ENCODE data around the gene OR4E1.

The OR4E1 gene, protein sequence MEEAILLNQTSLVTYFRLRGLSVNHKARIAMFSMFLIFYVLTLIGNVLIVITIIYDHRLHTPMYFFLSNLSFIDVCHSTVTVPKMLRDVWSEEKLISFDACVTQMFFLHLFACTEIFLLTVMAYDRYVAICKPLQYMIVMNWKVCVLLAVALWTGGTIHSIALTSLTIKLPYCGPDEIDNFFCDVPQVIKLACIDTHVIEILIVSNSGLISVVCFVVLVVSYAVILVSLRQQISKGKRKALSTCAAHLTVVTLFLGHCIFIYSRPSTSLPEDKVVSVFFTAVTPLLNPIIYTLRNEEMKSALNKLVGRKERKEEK

GRCh38 chr14:21673718-21674117 lies at the start of gene OR4E1:
OR4E1 (minus strand) TSS chr14:21673818; CDS start chr14:21670935, 2,883 bp downstream.
- H3K4me3 ChIP-seq (ENCODE audit: low read length in 2 of 2), result no peak within 1 kb of the TSS
- peaks cover 2 to 8% of the 10 kb centered on the region in 2 donors for H3K9me3 ChIP-seq (ENCODE audit: control insufficient read depth in 2 of 2, low read length in 2 of 2)
- no peak within 1 kb of the TSS for H3K9ac ChIP-seq (ENCODE audit: low read length in 2 of 2)
- no peaks in the 10 kb centered on the region for H3K4me1 ChIP-seq (ENCODE audit: control insufficient read depth, insufficient read depth, low read length)
- no peak within 1 kb of the TSS for H3K27ac ChIP-seq (ENCODE audit: low read length)
- peaks cover 0 to 3% of the 10 kb centered on the region in 2 donors for H3K27me3 ChIP-seq (ENCODE audit: control insufficient read depth in 1 of 2, insufficient read depth in 2 of 2, low read length in 2 of 2)
- no peaks in the 10 kb centered on the region for H3K36me3 ChIP-seq (ENCODE audit: control insufficient read depth in 2 of 2, insufficient read depth in 2 of 2, low read length in 2 of 2)

DNA sequence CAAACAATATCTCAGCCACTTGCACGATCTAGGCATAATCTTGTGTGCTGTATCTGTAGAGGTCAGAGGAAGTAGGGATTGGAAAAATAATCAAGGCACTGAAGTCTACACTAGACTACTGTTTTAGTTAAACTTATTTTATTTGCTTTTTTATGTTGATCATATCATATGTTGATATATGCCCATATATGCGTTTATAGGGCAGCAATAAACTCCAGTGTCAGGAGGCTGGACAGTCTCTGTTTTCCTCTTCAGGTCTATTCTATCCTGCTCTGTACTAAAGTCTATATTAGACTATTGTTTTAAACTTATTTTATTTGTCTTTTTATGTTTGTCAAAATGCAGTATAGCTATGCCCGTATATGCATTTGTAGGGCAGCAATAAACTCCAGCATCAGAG lies 47.9 kb upstream of the OR4E1 start:
- Histone ChIP-seq H3K9ac (ENCODE audit: low read length in 2 of 2) (no peak overlapping the region), H3K4me1 (ENCODE audit: control insufficient read depth, insufficient read depth, low read length) (no peaks in the 10 kb centered on the region), H3K9me3 (ENCODE audit: control insufficient read depth in 2 of 2, low read length in 2 of 2) (no peaks in the 10 kb centered on the region), H3K27me3 (ENCODE audit: control insufficient read depth in 1 of 2, insufficient read depth in 2 of 2, low read length in 2 of 2) (peaks cover 2 to 7% of the 10 kb centered on the region in 2 donors), H3K27ac (ENCODE audit: low read length) (no peak overlapping the region), H3K36me3 (ENCODE audit: control insufficient read depth in 2 of 2, insufficient read depth in 2 of 2, low read length in 2 of 2) (no peaks in the 10 kb centered on the region), H3K4me3 (ENCODE audit: low read length in 2 of 2) (no peak overlapping the region)

GRCh38 chr14:21719841-21720240 lies 46.2 kb upstream of the OR4E1 start:
- Histone ChIP-seq H3K27me3 (ENCODE audit: control insufficient read depth in 1 of 2, insufficient read depth in 2 of 2, low read length in 2 of 2) (peaks cover 2 to 7% of the 10 kb centered on the region in 2 donors), H3K4me1 (ENCODE audit: control insufficient read depth, insufficient read depth, low read length) (no peaks in the 10 kb centered on the region), H3K36me3 (ENCODE audit: control insufficient read depth in 2 of 2, insufficient read depth in 2 of 2, low read length in 2 of 2) (no peaks in the 10 kb centered on the region), H3K4me3 (ENCODE audit: low read length in 2 of 2) (no peak overlapping the region), H3K9ac (ENCODE audit: low read length in 2 of 2) (no peak overlapping the region), H3K9me3 (ENCODE audit: control insufficient read depth in 2 of 2, low read length in 2 of 2) (no peaks in the 10 kb centered on the region), H3K27ac (ENCODE audit: low read length) (no peak overlapping the region)

GRCh38 chr14:21714318-21714929 lies 40.8 kb upstream of the OR4E1 start:
- Histone ChIP-seq H3K36me3 (ENCODE audit: control insufficient read depth in 2 of 2, insufficient read depth in 2 of 2, low read length in 2 of 2) (no peaks in the 10 kb centered on the region), H3K27me3 (ENCODE audit: control insufficient read depth in 1 of 2, insufficient read depth in 2 of 2, low read length in 2 of 2) (peaks cover 0 to 2% of the 10 kb centered on the region in 2 donors), H3K9me3 (ENCODE audit: control insufficient read depth in 2 of 2, low read length in 2 of 2) (no peaks in the 10 kb centered on the region), H3K4me1 (ENCODE audit: control insufficient read depth, insufficient read depth, low read length) (no peaks in the 10 kb centered on the region), H3K27ac (ENCODE audit: low read length) (no peak overlapping the region), H3K9ac (ENCODE audit: low read length in 2 of 2) (no peak overlapping the region), H3K4me3 (ENCODE audit: low read length in 2 of 2) (no peak overlapping the region)

GRCh38 chr14:21712036-21712435 lies 38.4 kb upstream of the OR4E1 start:
- Histone ChIP-seq H3K4me3 (ENCODE audit: low read length in 2 of 2) (no peak overlapping the region), H3K4me1 (ENCODE audit: control insufficient read depth, insufficient read depth, low read length) (no peaks in the 10 kb centered on the region), H3K36me3 (ENCODE audit: control insufficient read depth in 2 of 2, insufficient read depth in 2 of 2, low read length in 2 of 2) (no peaks in the 10 kb centered on the region), H3K9ac (ENCODE audit: low read length in 2 of 2) (no peak overlapping the region), H3K27me3 (ENCODE audit: control insufficient read depth in 1 of 2, insufficient read depth in 2 of 2, low read length in 2 of 2) (no peaks in the 10 kb centered on the region), H3K9me3 (ENCODE audit: control insufficient read depth in 2 of 2, low read length in 2 of 2) (no peaks in the 10 kb centered on the region), H3K27ac (ENCODE audit: low read length) (no peak overlapping the region)

GRCh38 chr14:21711360-21711961 lies 37.8 kb upstream of the OR4E1 start:
- no peak overlapping the region for H3K9ac ChIP-seq (ENCODE audit: low read length in 2 of 2)
- H3K9me3 ChIP-seq (ENCODE audit: control insufficient read depth in 2 of 2, low read length in 2 of 2), result peaks cover 0 to 2% of the 10 kb centered on the region in 2 donors
- H3K4me3 ChIP-seq (ENCODE audit: low read length in 2 of 2), result no peak overlapping the region
- H3K36me3 ChIP-seq (ENCODE audit: control insufficient read depth in 2 of 2, insufficient read depth in 2 of 2, low read length in 2 of 2), result no peaks in the 10 kb centered on the region
- H3K4me1 ChIP-seq (ENCODE audit: control insufficient read depth, insufficient read depth, low read length), result no peaks in the 10 kb centered on the region
- H3K27me3 ChIP-seq (ENCODE audit: control insufficient read depth in 1 of 2, insufficient read depth in 2 of 2, low read length in 2 of 2), result no peaks in the 10 kb centered on the region
- H3K27ac ChIP-seq (ENCODE audit: low read length), result no peak overlapping the region

GRCh38 chr14:21704338-21704737 lies 30.7 kb upstream of the OR4E1 start:
- Histone ChIP-seq H3K9me3 (ENCODE audit: control insufficient read depth in 2 of 2, low read length in 2 of 2) (peaks cover 0 to 2% of the 10 kb centered on the region in 2 donors), H3K36me3 (ENCODE audit: control insufficient read depth in 2 of 2, insufficient read depth in 2 of 2, low read length in 2 of 2) (no peaks in the 10 kb centered on the region), H3K27ac (ENCODE audit: low read length) (no peak overlapping the region), H3K9ac (ENCODE audit: low read length in 2 of 2) (no peak overlapping the region), H3K4me3 (ENCODE audit: low read length in 2 of 2) (no peak overlapping the region), H3K4me1 (ENCODE audit: control insufficient read depth, insufficient read depth, low read length) (no peaks in the 10 kb centered on the region), H3K27me3 (ENCODE audit: control insufficient read depth in 1 of 2, insufficient read depth in 2 of 2, low read length in 2 of 2) (no peaks in the 10 kb centered on the region)

GRCh38 chr14:21703357-21704326 lies 30.0 kb upstream of the OR4E1 start:
- H3K36me3 ChIP-seq (ENCODE audit: control insufficient read depth in 2 of 2, insufficient read depth in 2 of 2, low read length in 2 of 2), result no peaks in the 10 kb centered on the region
- no peaks in the 10 kb centered on the region for H3K4me1 ChIP-seq (ENCODE audit: control insufficient read depth, insufficient read depth, low read length)
- H3K9me3 ChIP-seq (ENCODE audit: control insufficient read depth in 2 of 2, low read length in 2 of 2), result peaks cover 0 to 2% of the 10 kb centered on the region in 2 donors
- no peak overlapping the region for H3K9ac ChIP-seq (ENCODE audit: low read length in 2 of 2)
- no peak overlapping the region for H3K27ac ChIP-seq (ENCODE audit: low read length)
- no peak overlapping the region for H3K4me3 ChIP-seq (ENCODE audit: low read length in 2 of 2)
- H3K27me3 ChIP-seq (ENCODE audit: control insufficient read depth in 1 of 2, insufficient read depth in 2 of 2, low read length in 2 of 2), result no peaks in the 10 kb centered on the region

DNA sequence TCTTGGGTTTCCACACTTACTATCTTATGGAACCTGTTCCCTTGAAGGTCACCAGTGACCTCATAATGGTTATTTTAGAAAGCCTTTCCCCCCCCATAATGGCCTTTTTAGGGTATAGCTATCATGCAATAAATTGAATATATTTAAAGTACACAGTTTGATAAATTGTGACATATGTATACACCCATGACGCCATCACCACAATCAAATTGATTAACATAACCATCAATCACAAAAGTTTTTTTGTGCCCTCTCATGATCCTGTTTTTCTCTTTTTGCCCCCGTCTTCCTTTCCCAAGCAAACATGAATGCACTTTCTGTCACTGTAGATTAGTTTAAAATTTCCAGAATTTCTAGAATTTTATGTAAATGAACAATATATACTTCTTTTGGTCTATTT lies 28.7 kb upstream of the OR4E1 start:
- no peak overlapping the region for H3K9ac ChIP-seq (ENCODE audit: low read length in 2 of 2)
- no peak overlapping the region for H3K27ac ChIP-seq (ENCODE audit: low read length)
- no peaks in the 10 kb centered on the region for H3K36me3 ChIP-seq (ENCODE audit: control insufficient read depth in 2 of 2, insufficient read depth in 2 of 2, low read length in 2 of 2)
- H3K9me3 ChIP-seq (ENCODE audit: control insufficient read depth in 2 of 2, low read length in 2 of 2), result peaks cover 0 to 2% of the 10 kb centered on the region in 2 donors
- no peaks in the 10 kb centered on the region for H3K4me1 ChIP-seq (ENCODE audit: control insufficient read depth, insufficient read depth, low read length)
- H3K27me3 ChIP-seq (ENCODE audit: control insufficient read depth in 1 of 2, insufficient read depth in 2 of 2, low read length in 2 of 2), result no peaks in the 10 kb centered on the region
- no peak overlapping the region for H3K4me3 ChIP-seq (ENCODE audit: low read length in 2 of 2)

DNA sequence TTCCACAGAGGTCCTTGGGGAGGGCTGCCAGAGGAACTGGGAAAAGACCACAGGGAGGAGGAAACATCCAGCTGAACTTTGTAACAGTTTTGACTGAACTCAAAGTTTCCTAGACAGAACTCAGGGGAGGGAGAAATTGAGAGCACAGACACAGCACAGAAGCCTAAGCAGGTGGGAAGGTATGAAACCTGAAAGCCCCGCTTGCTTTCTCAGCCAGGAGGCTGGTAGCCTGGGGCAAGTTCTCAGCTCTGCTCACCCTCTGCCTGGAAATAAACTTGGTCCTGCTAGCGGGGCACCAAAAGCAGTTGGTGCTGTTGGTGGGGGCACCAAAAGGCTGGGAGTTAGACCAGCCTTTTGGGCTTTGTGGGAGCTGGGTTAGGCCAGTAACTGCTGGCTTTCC lies 25.9 kb upstream of the OR4E1 start:
- no peak overlapping the region for H3K9ac ChIP-seq (ENCODE audit: low read length in 2 of 2)
- H3K4me1 ChIP-seq (ENCODE audit: control insufficient read depth, insufficient read depth, low read length), result no peaks in the 10 kb centered on the region
- H3K9me3 ChIP-seq (ENCODE audit: control insufficient read depth in 2 of 2, low read length in 2 of 2), result no peaks in the 10 kb centered on the region
- no peaks in the 10 kb centered on the region for H3K27me3 ChIP-seq (ENCODE audit: control insufficient read depth in 1 of 2, insufficient read depth in 2 of 2, low read length in 2 of 2)
- no peaks in the 10 kb centered on the region for H3K36me3 ChIP-seq (ENCODE audit: control insufficient read depth in 2 of 2, insufficient read depth in 2 of 2, low read length in 2 of 2)
- H3K27ac ChIP-seq (ENCODE audit: low read length), result no peak overlapping the region
- H3K4me3 ChIP-seq (ENCODE audit: low read length in 2 of 2), result no peak overlapping the region

All from stomach smooth muscle (tissue), 2 donors.